Suppressor macrophage treated with lipopolysaccharide for 1 hour (primary cell): ENCODE data around the gene IPP.
"Not testable (repeated sequence)": the region's sequence is repeated elsewhere in the genome, so short reads cannot be mapped to it uniquely, and the experiment has no call there.

ENCODE experiments used
- DNase-seq, 3 donors: peaks; one replicate each; pipeline ENCODE4 v3.0.0-alpha.2; 2020 to 2022

Gene IPP

GRCh38 chr1:45739137-45739536 is 11.3 kb downstream of the IPP start:
- DNase-seq = no peak

DNA sequence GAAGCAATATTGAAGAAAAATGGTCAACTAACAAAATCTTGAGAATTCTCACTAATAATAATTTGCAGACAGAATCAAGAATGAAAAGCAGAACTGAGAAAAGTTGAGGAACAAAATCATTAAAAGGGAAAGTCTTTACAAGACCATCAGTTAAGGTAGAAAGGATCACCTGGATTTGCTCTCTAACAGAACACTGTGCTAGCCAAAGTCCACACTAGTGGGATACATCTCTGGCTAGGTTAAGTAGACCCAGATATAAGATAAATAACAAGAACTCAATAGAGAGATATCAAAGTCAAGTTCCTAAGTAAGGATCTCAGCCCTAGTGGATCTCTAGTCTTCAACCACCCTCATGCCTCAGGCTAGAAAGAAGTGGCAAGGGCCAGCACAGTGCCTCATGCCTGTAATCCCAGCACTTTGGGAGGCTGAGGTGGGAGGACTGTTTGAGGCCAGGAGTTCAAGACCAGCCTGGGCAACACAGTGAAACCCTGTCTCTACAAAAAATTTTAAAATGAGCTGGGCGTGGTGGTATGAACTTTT is 19.6 kb downstream of the IPP start:
- no peak for DNase-seq

DNA sequence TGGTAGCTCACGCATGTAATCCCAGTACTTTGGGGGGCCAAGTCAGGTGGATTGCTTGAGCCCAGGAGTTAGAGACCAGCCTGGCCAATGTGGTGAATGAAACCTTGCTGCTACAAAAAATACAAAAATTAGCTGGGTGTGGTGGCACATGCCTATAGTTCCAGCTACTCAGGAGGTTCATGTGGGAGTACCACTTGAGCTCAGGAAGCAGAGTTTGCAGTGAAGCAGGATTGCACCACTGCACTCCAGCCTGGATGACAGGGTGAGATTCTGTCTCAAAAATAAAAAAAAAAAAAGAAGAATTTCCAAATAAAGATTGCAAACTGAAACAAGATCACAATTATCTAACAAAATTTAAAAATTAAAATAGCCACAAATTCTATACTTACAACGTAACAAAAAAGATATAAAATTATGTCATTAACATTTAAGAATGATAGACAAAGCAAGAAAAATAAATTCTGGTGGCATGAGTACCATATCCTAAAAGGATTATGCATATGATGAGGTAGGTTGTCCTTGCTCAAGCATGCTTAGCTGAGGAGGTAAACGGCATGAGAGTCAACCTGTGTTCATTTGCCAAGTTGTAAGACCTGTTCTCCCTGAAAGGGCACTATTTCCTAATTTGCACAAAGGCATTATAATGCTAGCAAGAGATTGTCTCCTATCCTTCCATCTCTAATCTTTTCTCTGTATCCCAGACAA is 20.2 kb downstream of the IPP start:
- peak; percentile 22 to 43 (median 26) for DNase-seq

- not testable (repeated sequence) for DNase-seq
These were observed 24.4 kb downstream of the IPP start for GRCh38 chr1:45726007-45726406.

- DNase-seq = peak in 2 of 3 donors; percentile 21 to 26
These were observed 27.1 kb downstream of the IPP start for GRCh38 chr1:45723248-45723930.

DNA sequence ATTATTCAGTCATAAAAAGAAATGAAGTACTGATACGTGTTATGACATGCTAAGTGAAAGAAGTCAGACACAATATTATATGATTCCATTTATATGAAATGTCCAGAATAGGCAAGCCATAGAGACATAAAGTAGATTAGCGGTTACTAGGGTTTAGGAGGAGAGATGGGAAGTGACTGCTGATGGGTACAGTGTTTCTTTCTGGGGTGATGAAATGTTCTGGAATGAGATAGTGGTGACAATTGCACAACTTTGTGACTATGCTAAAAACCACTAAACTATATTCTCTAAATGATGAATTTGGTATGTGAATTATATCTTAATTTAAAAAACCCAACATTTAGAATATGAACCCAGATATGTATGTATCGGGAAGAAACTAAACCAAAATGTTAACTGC is 27.6 kb downstream of the IPP start:
- peak; percentile 40 to 70 (median 58) for DNase-seq

DNA sequence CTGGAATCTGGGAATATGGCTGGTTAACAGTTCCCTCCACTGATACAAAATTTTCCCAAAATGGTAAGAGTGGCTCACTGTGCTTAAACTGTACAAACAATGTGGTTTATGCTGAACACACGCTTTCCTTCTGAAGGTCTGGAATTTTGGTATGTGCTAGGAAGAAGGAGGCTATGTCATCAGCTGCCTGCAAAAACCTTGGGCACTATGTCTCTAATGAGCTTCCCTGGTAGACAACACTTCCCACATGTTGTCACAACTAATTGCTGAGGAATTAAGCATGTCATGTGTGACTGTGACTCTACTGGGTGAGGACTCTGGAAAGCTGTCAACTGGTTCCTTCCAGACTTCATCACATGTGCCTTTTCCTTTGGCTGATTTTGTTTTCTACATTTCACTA is 29.2 kb downstream of the IPP start:
- DNase-seq = no peak

DNA sequence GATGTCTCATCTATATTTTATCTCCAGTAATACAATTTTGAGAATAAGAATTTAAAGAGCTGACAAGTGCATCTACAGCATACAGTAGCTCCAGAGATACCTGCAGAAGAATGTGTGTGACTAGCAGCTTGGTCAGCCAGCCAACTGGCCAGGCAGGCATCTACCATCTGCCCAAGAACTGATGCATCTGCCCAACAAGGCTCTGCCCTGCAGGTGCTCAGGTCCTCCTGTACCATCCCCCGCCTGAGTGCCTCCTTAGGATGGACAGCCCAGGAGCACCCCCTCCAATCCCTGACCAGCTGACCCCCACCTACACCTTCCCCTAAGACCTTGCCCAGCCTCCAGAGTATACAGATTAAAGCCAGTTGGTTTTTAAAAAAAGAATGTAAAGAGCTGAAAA is 32.2 kb downstream of the IPP start:
- no peak for DNase-seq

DNA sequence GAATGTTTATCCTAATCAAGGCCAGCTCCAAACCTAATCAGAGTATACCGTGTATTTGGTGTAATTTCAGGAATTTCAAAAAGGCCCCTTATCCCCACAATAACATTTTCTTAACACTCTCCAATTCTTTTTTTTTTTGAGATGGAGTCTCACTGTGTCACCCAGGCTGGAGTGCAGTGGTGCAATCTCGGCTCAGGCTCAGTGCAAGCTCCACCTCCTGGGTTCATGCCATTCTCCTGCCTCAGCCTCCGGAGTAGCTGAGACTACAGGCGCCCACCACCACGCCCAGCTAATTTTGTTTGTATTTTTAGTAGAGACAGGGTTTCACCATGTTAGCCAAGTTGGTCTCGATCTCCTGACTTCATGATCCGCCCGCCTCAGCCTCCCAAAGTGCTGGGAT is 33.1 kb downstream of the IPP start:
- not testable (repeated sequence) for DNase-seq

DNA sequence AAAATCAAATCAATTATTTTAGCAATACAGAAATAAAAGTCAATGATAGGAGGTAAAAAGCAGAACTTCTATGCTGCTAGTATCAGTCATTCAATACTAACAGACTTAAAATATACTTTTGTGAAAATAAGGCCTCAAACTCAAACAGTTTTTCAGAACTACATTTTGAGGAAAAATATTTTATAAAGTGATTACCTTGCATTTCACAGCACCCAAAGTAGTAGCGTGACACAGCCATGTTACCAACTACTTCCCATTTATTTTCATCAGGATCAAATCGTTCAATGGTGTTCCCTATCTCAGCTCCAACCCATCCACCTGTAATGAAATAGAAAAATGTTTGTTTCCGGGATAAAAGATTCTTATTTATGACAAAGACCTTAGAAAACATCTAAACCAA is 33.8 kb downstream of the IPP start:
- DNase-seq = no peak

GRCh38 chr1:45713711-45714110 is 36.7 kb downstream of the IPP start:
- no peak for DNase-seq

GRCh38 chr1:45704637-45705036 is 45.8 kb downstream of the IPP start:
- no peak for DNase-seq

DNA sequence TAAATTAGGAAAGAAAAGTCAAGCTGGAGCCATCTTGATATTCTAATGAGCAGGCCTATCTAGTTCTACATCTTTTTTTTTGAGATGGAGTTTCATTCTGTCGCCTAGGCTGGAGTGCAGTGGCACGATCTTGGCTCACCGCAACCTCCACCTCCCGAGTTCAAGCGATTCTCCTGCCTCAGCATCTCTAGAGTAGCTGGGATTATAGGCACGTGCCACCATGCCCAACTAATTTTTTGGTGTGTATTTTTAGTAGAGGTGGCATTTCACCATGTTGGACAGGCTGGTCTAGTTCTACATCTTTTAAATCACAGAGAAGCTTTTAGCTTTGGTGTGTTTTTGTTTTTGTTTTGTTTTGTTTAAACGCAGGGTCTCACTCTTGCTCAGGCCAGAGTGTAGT is 55.6 kb downstream of the IPP start:
- DNase-seq = no peak

DNA sequence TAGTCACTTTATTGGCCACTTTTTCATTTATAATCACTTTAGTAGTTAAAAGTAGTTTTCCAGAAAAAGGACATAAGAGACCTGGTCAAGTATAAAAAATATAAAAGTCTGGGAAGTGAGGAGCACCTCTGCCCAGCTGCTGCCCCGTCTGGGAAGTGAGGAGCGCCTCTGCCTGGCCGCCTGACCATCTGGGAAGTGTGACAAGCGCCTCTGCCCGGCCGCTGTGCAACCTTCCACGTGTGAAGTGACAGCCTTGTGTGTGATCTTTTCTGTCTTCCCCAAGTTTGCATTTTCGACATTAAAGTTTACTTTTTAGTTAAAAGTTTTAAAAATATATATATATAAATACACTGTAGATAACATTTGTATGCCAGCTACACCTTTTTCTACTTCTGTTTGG is 56.6 kb downstream of the IPP start:
- DNase-seq = not testable (repeated sequence)

DNA sequence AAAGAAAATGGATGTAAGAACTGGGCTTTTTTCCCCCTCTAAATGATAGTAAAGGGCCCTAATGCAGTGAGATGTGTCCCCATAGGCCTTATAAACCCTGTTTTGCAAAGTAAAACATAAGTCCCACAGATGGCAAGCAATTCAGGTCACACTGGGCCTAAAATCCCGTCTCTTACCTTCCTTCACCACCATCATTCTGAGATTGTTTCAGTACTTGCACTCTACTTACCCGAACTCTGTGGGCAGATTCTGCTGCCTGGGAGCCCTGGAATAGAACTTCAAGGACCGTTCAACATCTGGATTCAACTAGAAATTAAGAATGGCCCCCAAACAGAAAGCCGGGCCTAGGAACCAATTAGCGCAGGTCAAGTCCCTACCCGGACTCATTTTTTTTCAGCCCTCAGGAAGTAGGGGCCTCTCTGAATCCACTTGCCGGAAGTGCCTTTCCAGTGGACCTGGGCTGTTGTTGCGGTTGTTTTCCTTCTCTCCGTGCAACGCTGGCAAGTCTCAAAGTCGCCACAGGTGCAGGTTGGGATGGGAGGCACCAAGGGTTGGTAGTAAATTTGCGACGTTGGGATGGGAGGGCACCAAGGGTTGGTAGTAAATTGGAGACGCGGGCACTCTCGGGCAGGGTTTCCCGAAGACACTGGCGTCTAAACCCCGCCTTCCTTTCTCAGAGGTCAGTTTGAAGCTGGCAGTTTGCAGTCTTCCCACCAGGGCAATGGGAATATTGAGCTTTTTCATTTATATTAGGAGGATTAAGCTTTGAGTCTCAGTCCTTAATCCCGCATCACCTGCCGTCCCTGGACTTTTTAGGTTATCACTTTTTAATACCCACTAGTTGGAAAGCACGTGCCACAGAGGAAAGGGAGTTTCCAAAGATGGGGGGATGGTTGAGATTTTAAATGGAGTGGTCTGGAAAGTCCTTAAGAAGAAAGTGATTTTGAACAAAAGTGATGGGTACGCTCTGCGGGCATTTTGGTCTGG is 62.4 kb downstream of the IPP start, which contains the start of gene TMEM69:
Gene TMEM69 (plus strand): TSS at position 428 of the 987 bp plus-strand sequence. CDS start 2,888 bp downstream, outside the sequence.
- peak; percentile 88 to 92 (median 89) for DNase-seq

DNA sequence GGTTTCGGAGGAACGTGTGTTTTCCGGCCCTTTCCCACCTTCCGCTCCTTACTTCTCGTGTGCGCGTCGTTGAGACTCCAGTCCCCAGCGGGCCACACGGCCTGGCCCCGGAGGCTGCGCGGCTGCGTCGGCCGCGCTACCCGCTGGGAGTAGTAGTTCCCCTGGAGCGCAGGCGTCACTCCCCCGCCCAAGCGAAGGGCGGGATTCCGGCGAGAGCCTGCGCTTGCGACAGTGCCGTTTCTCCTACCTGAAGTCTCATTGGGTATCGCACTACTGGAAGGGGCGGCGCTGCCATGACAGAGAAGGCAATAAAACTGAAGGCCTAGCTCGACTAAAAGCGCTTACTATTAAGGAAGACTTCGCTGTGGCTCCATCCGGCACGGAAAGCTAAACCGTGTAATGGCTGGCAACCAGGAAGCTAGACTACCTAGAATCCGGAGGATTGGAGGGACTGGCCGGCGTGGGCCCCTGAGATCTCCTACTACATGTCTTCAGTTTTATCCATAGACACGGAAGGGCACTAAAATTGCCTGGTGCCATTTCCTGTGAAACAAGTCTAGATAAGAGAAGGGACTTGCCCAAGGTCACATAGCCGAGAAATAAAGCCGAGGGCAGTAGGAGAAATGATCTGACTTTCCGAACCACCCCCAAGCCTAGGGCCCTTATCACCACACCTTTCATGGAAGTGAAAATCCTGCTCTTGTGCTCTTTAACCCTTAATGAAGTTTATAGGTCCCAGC is 63.3 kb downstream of the IPP start:
- peak; percentile 99 for DNase-seq

- peak; percentile 98 to 99 (median 98) for DNase-seq
These were observed 64.0 kb downstream of the IPP start, which contains the start of gene GPBP1L1 for GRCh38 chr1:45686288-45687013. GPBP1L1 (minus strand) TSS chr1:45686533; CDS start chr1:45659087, 27,446 bp downstream.

- DNase-seq = peak; percentile 33 to 55 (median 34)
These were observed 64.5 kb downstream of the IPP start for GRCh38 chr1:45686015-45686287.

DNA sequence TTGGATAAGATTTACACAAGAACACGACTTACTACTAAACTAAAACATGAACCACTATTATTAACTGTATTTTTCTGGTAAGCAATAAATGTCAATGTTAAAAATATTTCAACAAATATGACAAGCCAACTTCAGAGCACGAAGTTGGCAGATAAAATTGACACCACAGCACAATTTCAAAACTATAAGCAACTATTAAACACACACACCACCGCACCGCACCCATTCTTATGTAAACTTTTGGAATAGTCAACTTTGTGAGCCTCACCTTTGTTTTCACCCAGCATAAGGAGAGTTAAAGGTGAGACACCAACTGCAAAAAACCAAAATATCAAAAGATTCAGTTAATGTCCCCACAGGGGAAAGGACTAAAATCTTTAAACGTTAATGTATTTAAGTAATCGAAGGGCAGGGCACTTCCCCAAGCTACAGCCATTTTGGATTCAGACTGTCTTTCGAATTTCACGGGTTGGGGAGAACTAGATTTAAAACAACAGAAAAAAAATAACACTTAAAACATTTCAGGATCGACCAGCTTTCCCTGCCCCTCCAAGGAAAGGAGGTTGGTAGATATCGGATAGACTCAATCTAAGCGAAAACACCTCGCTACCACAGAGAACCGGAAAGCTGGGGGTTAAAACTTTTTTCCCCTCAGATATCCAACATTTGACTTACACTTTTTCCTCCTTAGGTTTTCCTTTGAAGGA is 65.0 kb downstream of the IPP start:
- peak; percentile 40 to 44 (median 41) for DNase-seq

GRCh38 chr1:45684402-45684801 is 66.1 kb downstream of the IPP start:
- DNase-seq = no peak

DNA sequence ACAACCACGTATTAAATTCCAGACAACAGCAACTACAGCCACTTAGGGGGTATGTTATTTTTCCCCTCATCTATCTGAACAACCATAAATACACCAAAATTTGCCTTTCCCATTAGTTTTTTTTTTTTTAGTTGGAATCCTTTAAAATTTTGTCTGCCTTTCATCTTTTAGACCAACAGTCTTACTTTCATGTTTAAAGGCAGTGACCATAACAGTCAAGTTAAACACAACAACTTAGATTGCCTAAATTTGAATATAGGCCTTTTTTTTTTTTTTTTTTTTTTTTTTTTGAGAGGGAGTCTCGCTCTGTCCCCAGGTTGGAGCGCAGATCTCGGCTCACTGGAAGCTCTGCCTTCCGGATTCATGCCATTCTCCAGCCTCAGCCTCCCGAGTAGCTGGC is 67.5 kb downstream of the IPP start:
- no peak for DNase-seq
